ENCODE measurements around the gene LYPLA2. TPM values are rescaled to one million over a fixed set of nuclear protein-coding genes. Genes with fewer than 3 reads are reported as not detected.

The LYPLA2 gene
- total and polyA plus RNA-seq, 2 donors (not counting 3 experiments of a cell fraction or from before 2014, with no cell fraction given) = 110 to 137 TPM

- Histone ChIP-seq H3K4me1 (ENCODE audit: control insufficient read depth, extremely low read depth, insufficient read depth, low read length) (peaks cover 14% of the 10 kb centered on the region), H3K4me3 (replicated peaks in 1 of 3; ENCODE audit: insufficient read depth in 1 of 3, low read depth in 1 of 3, low read length in 3 of 3) (no peak overlapping the region), H3K9ac (replicated peaks; ENCODE audit: extremely low read depth, insufficient read depth, low read length) (no peak overlapping the region), H3K4me2 (ENCODE audit: insufficient read depth, low read length) (no peak overlapping the region), H2AFZ (ENCODE audit: low read depth, low read length) (no peak overlapping the region), H3K9me3 (replicated peaks; ENCODE audit: control insufficient read depth, insufficient read depth, low read length) (no peaks in the 10 kb centered on the region), H3K79me2 (ENCODE audit: control insufficient read depth, insufficient read depth, low read length) (peaks cover 11% of the 10 kb centered on the region), H3K27me3 (ENCODE audit: control insufficient read depth in 2 of 2, insufficient read depth in 2 of 2, low read length in 2 of 2) (no peaks in the 10 kb centered on the region), H4K20me1 (replicated peaks; ENCODE audit: control insufficient read depth, extremely low read depth, insufficient read depth, low read length) (no peaks in the 10 kb centered on the region), H3K36me3 (ENCODE audit: control insufficient read depth in 2 of 2, extremely low read depth in 1 of 2, insufficient read depth in 2 of 2, low read length in 2 of 2) (no peaks in the 10 kb centered on the region), H3K9me1 (replicated peaks; ENCODE audit: control insufficient read depth, extremely low read depth, insufficient read depth, low read length) (no peaks in the 10 kb centered on the region), H3K27ac (ENCODE audit: insufficient read depth, low read depth, low read length) (no peak overlapping the region)
- intact Hi-C loops (cut with micrococcal nuclease) = no loop called here
- POLR2A ChIA-PET = no interaction called here
- dilution Hi-C loops (cut with MboI; ENCODE audit: extremely low pct_ligation_motif_present, low sequenced_read_pairs) = no loop called here
- no TSS peak for BruUV-seq (replicated peaks)
- no peak for TF ChIP-seq CTCF (IDR thresholded peaks at IDR 0.05; ENCODE audit: extremely low read depth in 1 of 2, insufficient read depth in 1 of 2, low read depth in 1 of 2, low read length in 2 of 2)
- TF ChIP-seq MYC (IDR thresholded peaks at IDR 0.05; ENCODE audit: low read depth, low read length) = no peak
- no peak for TF ChIP-seq GATA2 (IDR thresholded peaks at IDR 0.05; ENCODE audit: insufficient read depth, insufficient read length, low read depth, low read length)
- TF ChIP-seq JUN (IDR thresholded peaks at IDR 0.05; ENCODE audit: borderline replicate concordance, insufficient read depth, insufficient read length, low read depth) = no peak
- no peak for TF ChIP-seq POLR2A (IDR thresholded peaks at IDR 0.05; ENCODE audit: low read depth, low read length)
- TF ChIP-seq FOS (IDR thresholded peaks at IDR 0.05; ENCODE audit: borderline replicate concordance, insufficient read depth, low read length) = no peak
- no peak for TF ChIP-seq POLR2AphosphoS5 (IDR thresholded peaks at IDR 0.05; ENCODE audit: insufficient read depth, low read depth, low read length)
- no peak for TF ChIP-seq MAX (IDR thresholded peaks at IDR 0.05; ENCODE audit: insufficient read depth, insufficient read length)
- TF ChIP-seq EZH2 (IDR thresholded peaks at IDR 0.05; ENCODE audit: borderline replicate concordance, low read depth, low read length, severe bottlenecking) = no peak
- CTCF ChIA-PET = interaction anchor here (0.6 to 2.4 kb wide), 6 partner anchors 28 to 655 kb away, joined by 3 to 7 read pairs (median 4); no protein-coding TSS in a partner anchor
- DNase-seq (ENCODE audit: low read depth, low spot score) (no peak), FAIRE-seq (no peak)
Observed at GRCh38 chr1:23774174-23774880, 16.6 kb upstream of the LYPLA2 start.
